Measurements from ENCODE around the gene ABHD6. TPM values are rescaled to one million over a fixed set of nuclear protein-coding genes. Genes with fewer than 3 reads are reported as not detected.
A peak's percentile ranks its signal among the peaks of the same experiment; 100 is the strongest.

ABHD6 gene
- total RNA-seq, 1 experiment from 2014 or later, result 18.9 TPM

- ChIA-PET CTCF (no interaction called here), POLR2A (no interaction called here)
- Histone ChIP-seq H3K36me3 (ENCODE audit: control insufficient read depth, insufficient read depth, low read length) (no peaks in the 10 kb centered on the region; the same call in 1 of the 2 replicates), H3K4me1 (ENCODE audit: control insufficient read depth, insufficient read depth, low read length) (no peaks in the 10 kb centered on the region), H3K27ac (ENCODE audit: low read length) (no peak overlapping the region), H3K4me3 (ENCODE audit: low read depth in 2 of 2, low read length in 2 of 2) (no peak overlapping the region), H3K9me3 (ENCODE audit: control insufficient read depth, insufficient read depth, low read depth, low read length) (no peaks in the 10 kb centered on the region), H3K27me3 (ENCODE audit: control insufficient read depth, insufficient read depth, low read length) (no peaks in the 10 kb centered on the region)
- BruUV-seq (replicated peaks), result no TSS peak
- ATAC-seq (peak; percentile 70), DNase-seq (ENCODE audit: low read depth, low spot score) (peak; percentile 51)
- TF ChIP-seq SIN3A (IDR thresholded peaks at IDR 0.05; ENCODE audit: borderline replicate concordance, insufficient read depth, low read depth, low read length), result no peak
- TF ChIP-seq CTCF (IDR thresholded peaks at IDR 0.05), result no peak
- no peak for TF ChIP-seq REST (IDR thresholded peaks at IDR 0.05; ENCODE audit: insufficient read depth in 1 of 2, low read depth in 2 of 2, low read length in 1 of 2)
- TF ChIP-seq POLR2AphosphoS5 (IDR thresholded peaks at IDR 0.05; ENCODE audit: low read depth, low read length), result no peak
- no peak for TF ChIP-seq TCF7L2 (IDR thresholded peaks at IDR 0.05; ENCODE audit: low read depth, low read length)
- in situ Hi-C loops (cut with HindIII; ENCODE audit: low pct_unique_long_range_greater_than_20kb, low sequenced_read_pairs), result no loop called here
- intact Hi-C loops (cut with micrococcal nuclease; ENCODE audit: unreplicated experiment), result no loop called here
Measured at GRCh38 chr3:58260261-58260731, 22.7 kb downstream of the ABHD6 start.

GRCh38 chr3:58260733-58261132 lies 23.1 kb downstream of the ABHD6 start:
- TF ChIP-seq SIN3A (IDR thresholded peaks at IDR 0.05; ENCODE audit: borderline replicate concordance, insufficient read depth, low read depth, low read length), result no peak
- TF ChIP-seq TCF7L2 (IDR thresholded peaks at IDR 0.05; ENCODE audit: low read depth, low read length), result no peak
- TF ChIP-seq CTCF (IDR thresholded peaks at IDR 0.05), result no peak
- no peak for TF ChIP-seq REST (IDR thresholded peaks at IDR 0.05; ENCODE audit: insufficient read depth in 1 of 2, low read depth in 2 of 2, low read length in 1 of 2)
- no peak for TF ChIP-seq POLR2AphosphoS5 (IDR thresholded peaks at IDR 0.05; ENCODE audit: low read depth, low read length)
- ATAC-seq, result peak; percentile 45; the same call in 1 of the 2 replicates

More at GRCh38 chr3:58260733-58261132, 23.1 kb downstream of the ABHD6 start:
- peak; percentile 10 for DNase-seq (ENCODE audit: low read depth, low spot score)
- ChIA-PET POLR2A (no interaction called here), CTCF (no interaction called here)
- BruUV-seq (replicated peaks), result no TSS peak
- Histone ChIP-seq H3K9me3 (ENCODE audit: control insufficient read depth, insufficient read depth, low read depth, low read length) (no peaks in the 10 kb centered on the region), H3K4me1 (ENCODE audit: control insufficient read depth, insufficient read depth, low read length) (no peaks in the 10 kb centered on the region), H3K27me3 (ENCODE audit: control insufficient read depth, insufficient read depth, low read length) (no peaks in the 10 kb centered on the region), H3K4me3 (ENCODE audit: low read depth in 2 of 2, low read length in 2 of 2) (no peak overlapping the region), H3K27ac (ENCODE audit: low read length) (no peak overlapping the region), H3K36me3 (ENCODE audit: control insufficient read depth, insufficient read depth, low read length) (no peaks in the 10 kb centered on the region; the same call in 1 of the 2 replicates)
- in situ Hi-C loops (cut with HindIII; ENCODE audit: low pct_unique_long_range_greater_than_20kb, low sequenced_read_pairs), result no loop called here
- intact Hi-C loops (cut with micrococcal nuclease; ENCODE audit: unreplicated experiment), result no loop called here

Data from Panc1 (cell line).